ENCODE data around the gene ISL2.

ISL2 gene

DNA sequence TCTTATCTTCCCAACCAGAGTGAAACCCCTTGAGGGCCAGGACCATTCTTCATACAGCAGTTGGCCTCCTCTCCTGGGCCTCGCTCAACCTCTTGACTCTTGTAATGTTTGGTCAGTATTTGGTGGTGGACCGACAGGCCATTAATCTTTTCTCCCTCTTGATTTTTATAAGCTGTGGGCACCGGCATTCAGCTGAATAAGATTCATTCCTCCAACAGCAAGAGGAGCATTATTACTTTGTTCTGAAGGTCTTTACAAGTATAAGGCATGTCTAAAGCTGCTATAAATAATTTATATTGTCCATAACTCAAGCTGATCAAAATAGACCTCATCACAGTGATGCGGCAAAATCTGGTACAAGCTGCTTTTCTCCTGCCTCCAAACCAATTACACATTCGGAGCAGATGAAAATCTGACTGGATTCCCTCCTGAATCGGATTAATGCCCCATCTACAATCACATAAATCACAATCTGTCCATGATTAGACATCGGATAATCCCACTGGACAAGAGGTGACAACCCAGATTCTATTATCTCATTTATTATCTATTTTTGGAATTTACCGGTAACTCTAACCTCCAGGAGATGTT, 8.4 kb upstream of the ISL2 start:
- no peak for DNase-seq

DNA sequence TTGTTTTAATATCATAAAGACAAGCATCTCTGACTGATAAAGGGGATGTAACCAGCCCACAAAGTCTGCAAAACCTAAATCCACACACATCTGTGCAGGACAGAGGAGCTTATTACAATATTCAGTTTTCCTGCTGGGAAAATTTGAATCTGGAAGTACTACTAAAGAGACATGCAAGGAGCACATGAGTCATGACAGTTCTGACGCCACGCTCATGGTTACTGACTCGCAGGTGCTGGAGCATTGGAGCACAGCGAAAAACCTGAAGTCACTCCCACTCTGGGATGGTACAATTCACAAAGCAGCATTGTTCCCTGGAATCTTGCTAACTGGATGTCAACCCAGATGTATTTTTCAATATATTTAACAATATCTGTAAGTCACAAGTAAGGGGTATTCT, 7.6 kb upstream of the ISL2 start:
- no peak for DNase-seq

DNA sequence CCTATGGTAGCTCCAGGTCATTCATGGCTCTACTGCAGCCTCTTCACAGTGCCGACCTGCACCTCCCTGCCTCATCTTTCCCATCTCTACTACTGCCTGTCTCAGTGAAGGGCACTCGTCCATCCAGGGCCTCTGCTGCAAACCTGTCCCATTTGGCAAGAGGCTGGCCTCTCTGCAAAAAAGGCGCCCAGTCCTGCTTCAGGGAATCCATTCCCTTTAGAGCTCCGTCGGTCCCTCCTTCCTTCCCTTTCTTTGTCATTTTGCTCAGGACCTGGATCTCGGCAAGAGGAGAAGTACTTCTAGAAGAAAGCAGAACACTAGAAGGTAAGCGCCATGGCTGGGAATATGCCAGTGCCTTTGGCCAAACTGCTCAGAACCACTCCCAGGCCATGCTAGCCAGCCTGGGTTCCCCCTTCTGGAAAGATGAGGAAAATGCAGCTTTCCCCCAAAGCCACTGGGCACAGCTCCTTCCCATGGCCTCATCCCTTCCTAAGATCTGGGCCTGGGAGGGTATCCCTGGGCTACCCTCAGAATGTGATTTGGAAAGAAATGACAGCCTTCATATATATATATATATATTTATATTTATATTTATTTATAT, 6.4 kb upstream of the ISL2 start:
- peak; percentile 7 for DNase-seq

DNA sequence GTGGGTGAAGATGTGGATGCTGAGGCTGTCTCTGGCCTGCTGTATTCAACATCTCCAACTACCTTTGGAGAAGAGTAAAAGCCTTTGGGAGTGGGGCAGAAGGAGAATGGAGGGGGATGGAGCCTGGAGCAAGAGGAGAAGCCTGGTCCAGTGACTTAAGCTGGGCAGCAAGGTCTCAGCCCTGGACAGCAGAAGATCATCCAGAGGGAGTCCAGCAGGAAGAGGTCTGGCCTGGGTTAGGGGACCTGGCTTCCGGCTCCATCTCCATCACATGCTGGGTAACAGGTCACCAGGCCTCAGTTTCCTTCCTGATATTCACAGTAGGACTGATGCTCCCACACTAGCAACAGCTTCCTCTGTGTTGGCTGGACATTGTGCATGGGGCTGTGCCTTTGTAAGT, 3.8 kb upstream of the ISL2 start:
- no peak for DNase-seq

DNA sequence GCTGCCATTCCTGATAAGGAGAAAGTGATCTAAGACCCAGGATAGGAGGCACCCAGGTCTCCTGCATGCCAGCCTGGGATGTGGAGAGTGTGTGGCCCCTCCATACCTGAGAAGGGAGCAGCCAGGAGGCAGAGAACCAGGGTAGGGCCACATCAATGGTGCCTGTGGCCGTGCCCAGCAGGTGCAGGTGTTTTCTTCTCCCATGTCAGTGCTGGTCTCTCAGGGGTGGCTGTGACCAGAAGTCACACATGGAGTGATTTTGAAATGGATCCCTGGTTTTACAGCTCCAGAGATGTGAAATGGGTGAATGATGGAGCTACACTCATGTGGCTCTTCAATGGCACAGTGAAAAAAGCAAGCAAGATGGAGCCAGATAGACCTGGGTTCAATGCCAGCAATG, 3.3 kb upstream of the ISL2 start:
- DNase-seq: no peak

DNA sequence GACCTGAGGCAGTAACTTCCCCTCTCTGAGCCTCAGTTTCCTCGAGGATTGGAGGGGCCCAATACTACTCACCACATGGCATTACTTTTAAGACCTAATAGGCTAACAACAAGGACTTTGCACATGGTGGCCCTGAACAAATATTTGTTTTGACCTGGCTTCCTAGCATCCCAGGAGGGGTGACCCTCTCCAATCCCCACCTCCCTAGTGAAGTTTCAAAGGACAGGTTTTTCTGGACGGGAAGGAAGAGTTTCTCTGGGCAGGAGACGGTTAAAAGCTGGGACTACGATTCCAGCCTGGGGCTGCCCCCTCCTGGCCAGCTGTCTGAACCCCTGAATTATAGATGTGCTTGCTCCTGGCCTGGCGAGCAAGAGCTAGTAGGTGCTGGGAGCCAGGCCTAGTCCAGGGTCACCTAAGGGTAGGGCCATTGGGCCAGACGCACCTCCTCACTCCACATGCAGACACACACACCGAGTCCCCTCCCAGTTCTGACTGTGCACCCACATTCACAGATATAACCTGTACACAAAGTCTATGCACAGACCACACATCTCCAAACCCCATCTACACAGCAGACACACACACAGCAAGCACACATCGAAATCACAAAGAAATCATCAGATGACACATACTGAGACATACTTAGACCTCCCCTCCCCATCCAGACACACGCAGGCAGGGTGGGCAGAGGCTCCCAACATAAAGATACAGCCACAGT, 2.7 kb upstream of the ISL2 start:
- no peak for DNase-seq

DNA sequence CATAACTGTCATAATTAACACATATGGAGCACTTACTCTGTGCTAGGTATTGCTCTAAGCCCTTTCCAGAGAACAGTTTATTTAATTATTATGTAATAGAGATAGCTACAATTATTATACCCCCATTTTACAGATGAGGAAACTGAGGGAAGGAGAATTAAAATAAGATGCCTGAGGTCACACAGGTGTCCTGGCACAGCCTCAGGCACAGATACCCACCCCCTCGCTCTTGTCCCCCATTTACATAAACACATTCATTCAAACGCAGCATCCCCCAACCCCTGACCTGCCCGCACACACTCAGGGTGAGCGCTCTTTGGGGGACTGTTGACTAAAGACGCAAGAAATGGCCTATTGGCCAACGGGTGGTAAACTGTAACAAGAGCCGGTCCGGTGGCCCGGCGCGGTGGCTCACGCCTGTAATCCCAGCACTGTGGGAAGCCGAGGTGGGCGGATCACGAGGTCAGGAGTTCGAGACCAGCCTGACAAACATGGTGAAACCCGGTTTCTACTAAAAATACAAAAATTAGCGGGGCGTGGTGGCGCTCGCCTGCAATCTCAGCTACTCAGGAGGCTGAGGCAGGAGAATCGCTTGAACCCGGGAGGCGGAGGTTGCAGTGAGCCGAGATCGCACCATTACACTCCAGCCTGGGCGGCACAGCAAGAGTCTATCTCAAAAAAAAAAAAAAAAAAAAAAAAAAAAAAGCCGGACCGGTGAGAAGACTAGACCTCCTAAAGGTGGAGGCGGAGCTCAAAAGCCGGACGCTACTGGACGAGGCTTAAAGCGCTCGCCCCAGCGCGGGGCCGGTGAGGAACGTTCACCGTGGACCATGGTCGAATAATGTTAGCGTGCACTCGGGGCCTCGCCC, 1.9 kb upstream of the ISL2 start:
- DNase-seq: no peak

DNA sequence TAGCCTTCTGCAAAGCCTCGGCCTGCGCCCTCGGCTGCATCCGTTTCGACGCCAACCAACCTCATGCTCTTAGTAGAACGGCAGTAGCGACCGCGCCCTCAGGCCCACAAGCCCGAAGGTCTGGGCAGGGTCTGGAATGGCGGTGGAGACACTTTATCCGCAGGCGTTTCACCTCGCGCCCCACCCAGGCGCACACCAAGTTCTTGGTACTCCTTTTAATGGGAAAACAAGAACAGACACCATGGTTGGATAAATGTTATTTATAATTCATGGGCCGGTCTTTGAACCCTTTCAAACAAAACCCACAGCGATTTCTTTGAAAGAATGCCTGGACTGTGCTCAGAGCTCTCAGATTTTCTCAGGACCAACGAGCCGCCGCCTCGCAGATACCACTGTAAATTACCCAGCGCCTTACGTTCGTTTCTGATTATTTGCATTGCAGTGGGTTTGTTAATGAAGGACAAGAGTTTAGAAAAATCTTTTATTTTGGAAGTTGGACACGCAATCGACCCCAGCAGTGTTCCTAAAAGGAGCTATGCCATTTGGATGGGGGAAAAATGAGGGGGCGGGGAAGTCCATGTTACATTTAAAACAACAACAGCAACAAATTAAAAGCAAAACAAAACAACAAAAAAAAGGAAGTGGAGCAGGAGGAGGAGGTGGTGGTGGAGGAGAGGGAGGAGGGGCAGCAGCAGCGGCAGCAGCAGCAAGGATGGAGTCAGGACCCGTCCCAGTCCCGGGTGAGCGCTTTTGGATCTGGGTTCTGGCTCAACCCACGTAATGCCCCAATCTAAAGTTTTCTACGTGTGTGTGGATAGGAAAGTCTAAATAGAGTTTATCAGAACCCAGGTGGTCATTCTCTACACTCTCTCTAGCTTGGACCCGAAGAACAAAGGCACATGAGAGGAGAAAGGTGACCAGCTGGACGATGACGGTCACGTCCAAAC, 993 bp upstream of the ISL2 start:
- no peak for DNase-seq

DNA sequence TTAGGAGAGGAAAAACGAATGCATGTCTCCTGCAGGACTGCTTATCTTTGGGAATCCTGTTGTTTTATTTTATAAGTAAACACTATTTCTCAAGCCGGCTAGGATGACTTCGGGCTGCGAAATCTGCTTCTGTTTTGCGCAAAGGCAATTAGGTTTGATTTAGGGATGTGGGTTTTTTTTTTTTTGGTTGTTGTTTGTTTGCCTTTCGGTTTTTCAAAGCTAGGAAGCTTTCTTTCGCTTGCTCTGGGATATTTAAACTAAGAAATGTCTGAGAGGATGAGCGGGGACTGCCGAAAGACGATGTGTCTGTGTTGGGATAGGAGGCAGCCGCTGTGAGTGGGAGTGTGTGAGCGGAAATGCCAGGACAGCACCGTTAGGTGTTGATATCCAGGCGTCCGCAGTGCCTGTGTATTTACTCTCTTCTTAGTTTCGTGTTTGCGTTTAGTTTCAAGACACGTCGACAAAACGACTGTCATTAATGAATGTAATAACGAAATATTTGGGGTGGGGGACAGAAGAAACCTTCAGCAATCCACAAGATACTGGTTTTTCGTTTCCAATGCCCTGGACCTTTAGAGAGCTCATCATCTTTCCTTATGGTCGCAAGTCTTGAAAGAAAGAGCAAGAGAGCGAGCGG, 604 bp downstream of the ISL2 start:
- no peak for DNase-seq

DNA sequence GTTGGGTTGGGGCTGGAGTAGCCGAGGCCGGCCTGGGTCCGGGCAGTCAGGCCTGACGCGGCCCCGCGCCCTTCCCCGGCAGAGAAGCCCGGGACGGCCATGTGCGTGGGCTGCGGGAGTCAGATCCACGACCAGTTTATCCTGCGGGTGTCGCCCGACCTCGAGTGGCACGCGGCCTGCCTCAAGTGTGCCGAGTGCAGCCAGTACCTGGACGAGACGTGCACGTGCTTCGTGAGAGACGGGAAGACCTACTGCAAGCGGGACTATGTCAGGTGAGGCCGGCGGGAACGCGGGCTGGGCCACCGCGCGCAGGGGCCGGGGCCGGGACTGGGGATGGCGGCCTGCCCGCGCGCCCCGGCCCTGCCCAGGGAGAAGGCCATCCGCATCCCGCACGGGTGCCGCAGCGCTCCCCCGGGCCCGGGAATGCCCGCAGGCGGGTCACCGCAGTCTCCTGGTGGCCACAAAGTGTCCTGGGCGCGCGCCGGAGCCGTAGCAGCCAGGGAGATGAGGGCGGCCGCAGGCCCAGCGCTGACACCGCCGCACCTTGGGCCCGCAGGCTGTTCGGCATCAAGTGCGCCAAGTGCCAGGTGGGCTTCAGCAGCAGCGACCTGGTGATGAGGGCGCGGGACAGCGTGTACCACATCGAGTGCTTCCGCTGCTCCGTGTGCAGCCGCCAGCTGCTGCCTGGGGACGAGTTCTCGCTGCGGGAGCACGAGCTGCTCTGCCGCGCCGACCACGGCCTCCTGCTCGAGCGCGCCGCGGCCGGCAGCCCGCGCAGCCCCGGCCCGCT, 1.3 kb downstream of the ISL2 start:
- no peak for DNase-seq

DNA sequence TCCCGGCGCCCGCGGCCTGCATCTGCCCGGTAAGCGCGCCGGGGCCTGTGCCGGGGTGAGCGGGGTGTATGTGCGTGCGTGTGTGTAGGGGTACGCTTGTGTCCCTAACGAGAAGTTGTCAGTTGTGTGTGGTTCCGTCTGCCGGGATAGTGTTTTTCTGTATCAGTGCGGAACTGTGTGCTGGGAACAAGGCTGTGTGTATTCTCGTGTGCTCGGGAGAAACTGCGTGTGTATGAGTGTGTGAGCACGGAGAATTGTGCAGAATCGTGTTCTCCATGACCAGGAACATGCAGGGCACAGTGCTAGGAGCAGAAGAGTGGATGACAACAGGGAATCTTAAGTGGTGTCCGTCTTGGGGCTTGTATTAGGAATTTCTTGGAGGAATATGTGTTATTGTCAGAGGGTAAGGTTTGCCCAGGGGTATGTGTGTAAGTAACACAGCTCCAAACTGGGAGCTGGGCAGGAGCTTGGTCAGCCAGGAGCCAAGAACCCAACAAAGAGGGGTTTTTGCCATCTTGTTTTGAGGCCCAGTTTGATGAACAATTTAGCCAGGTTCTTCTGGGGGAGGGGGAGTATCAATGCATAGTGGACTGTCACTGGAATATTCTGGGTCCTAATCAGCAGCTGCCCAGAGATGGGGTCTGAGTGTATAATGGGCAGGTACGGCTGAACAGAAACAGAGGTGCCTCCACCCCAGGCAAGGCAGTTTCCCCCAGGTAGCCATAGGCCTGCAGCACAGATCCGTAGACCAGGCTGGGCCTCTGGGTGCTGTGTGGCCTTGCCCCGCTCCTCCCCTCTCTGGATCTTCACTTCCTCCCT, 2.1 kb downstream of the ISL2 start:
- DNase-seq: no peak

DNA sequence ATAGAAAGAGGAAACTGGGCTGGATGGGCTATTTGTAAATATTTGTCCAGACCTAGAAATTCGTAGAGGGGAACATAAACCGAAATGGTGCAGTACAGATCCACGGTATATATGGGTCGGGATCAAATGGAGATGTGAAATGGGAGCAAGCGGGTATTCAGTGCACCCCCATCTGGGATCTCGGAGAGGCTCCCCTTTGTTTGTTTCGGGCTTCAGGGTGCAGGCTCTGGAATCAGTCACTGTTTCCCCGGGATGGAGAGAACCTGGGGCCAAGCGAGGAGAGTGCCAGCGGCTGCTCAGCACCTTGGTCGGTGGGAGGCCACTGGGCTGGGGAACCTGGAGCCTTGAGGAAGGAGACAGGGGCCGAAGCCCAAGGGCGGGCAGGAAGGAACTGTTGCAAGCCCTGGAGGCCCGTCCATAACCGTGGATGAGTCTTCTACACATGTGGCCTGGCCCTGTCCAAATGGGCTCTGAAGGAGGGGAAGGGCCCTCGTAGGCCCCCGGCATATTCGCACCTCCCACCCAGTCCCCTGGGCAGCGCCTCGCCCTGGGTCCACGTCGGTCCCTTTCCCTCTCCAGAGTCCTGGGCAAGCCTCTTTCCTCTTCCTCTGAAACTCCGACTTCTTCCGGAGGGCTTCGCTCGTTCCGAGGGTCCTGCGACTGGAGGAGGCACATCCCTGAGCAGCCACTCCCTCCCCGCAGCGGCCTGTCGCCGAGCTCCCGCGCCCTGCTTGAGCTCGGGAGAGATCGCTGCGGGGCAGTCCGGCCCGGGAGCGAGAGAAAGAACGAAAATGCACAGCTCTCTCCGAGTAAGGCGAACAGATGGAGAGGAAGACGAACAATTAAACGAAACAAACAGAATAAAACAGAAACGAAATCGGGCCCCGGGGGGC, 3.0 kb downstream of the ISL2 start:
- no peak for DNase-seq

DNA sequence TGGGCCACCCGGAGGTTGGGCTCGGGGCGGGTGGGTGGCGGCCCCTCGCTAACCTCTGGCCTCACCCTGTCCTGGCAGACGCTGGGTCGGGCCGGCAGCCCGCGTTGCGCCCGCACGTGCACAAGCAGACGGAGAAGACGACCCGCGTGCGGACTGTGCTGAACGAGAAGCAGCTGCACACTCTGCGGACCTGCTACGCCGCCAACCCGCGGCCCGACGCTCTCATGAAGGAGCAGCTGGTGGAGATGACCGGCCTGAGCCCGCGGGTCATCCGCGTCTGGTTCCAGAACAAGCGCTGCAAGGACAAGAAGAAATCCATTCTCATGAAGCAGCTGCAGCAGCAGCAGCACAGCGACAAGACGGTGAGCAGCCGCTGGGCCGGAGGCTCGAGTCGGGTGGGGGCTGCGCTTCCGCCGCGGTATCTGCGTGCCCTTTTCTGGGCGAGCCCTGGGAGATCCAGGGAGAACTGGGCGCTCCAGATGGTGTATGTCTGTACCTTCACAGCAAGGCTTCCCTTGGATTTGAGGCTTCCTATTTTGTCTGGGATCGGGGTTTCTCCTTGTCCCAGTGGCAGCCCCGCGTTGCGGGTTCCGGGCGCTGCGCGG, 3.7 kb downstream of the ISL2 start:
- DNase-seq: peak; percentile 31

DNA sequence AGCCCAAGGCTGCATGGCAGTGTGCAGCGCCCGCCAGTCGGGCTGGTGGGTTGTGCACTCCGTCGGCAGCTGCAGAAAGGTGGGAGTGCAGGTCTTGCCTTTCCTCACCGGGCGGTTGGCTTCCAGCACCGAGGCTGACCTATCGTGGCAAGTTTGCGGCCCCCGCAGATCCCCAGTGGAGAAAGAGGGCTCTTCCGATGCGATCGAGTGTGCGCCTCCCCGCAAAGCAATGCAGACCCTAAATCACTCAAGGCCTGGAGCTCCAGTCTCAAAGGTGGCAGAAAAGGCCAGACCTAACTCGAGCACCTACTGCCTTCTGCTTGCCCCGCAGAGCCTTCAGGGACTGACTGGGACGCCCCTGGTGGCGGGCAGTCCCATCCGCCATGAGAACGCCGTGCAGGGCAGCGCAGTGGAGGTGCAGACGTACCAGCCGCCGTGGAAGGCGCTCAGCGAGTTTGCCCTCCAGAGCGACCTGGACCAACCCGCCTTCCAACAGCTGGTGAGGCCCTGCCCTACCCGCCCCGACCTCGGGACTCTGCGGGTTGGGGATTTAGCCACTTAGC, 4.3 kb downstream of the ISL2 start:
- DNase-seq: peak; percentile 27

DNA sequence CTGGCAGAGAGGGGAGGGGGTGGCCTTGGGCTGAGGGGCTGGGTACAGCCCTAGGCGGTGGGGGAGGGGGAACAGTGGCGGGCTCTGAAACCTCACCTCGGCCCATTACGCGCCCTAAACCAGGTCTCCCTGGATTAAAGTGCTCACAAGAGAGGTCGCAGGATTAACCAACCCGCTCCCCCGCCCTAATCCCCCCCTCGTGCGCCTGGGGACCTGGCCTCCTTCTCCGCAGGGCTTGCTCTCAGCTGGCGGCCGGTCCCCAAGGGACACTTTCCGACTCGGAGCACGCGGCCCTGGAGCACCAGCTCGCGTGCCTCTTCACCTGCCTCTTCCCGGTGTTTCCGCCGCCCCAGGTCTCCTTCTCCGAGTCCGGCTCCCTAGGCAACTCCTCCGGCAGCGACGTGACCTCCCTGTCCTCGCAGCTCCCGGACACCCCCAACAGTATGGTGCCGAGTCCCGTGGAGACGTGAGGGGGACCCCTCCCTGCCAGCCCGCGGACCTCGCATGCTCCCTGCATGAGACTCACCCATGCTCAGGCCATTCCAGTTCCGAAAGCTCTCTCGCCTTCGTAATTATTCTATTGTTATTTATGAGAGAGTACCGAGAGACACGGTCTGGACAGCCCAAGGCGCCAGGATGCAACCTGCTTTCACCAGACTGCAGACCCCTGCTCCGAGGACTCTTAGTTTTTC, 4.9 kb downstream of the ISL2 start:
- peak; percentile 32 for DNase-seq

DNA sequence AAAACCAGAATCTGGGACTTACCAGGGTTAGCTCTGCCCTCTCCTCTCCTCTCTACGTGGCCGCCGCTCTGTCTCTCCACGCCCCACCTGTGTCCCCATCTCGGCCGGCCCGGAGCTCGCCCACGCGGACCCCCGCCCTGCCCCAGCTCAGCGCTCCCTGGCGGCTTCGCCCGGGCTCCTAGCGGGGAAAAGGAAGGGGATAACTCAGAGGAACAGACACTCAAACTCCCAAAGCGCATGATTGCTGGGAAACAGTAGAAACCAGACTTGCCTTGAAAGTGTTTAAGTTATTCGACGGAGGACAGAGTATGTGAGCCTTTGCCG, 5.4 kb downstream of the ISL2 start:
- DNase-seq: no peak

DNA sequence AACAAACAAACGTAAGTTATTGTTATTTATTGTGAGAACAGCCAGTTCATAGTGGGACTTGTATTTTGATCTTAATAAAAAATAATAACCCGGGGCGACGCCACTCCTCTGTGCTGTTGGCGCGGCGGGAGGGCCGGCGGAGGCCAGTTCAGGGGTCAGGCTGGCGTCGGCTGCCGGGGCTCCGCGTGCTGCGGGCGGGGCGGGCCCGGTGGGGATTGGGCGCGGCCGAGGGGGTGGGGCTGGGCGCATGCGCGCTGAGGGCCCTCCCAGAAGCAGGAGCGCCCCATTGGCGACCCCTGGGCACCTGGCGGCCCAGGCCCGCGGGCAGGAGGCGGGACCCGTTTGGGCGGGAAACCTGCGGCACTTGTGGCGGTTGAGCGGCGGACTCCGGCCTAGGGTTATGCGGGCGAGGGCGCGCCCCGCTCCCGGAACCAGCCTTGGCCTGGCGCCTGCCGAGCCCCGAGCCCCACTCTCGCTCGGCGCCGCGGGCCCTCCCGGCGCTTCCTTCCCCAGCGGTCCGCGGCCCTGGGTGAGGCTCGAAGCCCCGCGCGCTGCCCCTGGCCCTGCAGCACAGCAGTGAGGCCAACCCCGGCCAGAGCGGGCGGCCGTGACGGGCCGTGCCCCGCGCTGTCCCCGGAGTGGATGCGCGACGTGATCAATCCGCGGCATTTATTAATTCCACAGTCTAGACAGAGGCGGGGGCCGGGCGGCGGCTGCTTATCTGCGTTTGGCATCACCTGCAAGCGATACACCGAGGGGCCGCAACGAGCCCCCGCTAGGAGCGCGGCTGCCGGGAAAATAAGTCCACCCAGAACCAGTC, 6.0 kb downstream of the ISL2 start:
- DNase-seq: no peak

Measured in NCI-H1092 treated with DMSO at 0.1 percent for 48 hours (cell line).